ENCODE data around the gene TMSB15A. TPM values are rescaled to one million over a fixed set of nuclear protein-coding genes. Genes with fewer than 3 reads are reported as not detected.
"Not testable (repeated sequence)": the region's sequence is repeated elsewhere in the genome, so short reads cannot be mapped to it uniquely, and the experiment has no call there.

TMSB15A gene
- total RNA-seq, 2 experiments from 2014 or later, result 0.45 TPM; not detected in 1

GRCh38 chrX:102470215-102470614 is 46.3 kb downstream of the TMSB15A start:
- DNase-seq; H3K27ac Mint-ChIP-seq; H3K9me3 Mint-ChIP-seq; H3K4me3 Mint-ChIP-seq; H3K36me3 Mint-ChIP-seq (ENCODE audit: low read depth); H3K4me1 Mint-ChIP-seq; H3K27me3 Mint-ChIP-seq; POLR2A ChIA-PET; CTCF ChIA-PET: not testable (repeated sequence)

Other genes starting within 250 kb of the TMSB15A start
- not detected for gene NXF2B, start 76.7 kb downstream of the TMSB15A start, total RNA-seq
- gene TCP11X2, start 44.9 kb downstream of the TMSB15A start, total RNA-seq, result not detected
- 1 to 10 TPM; 5.3 TPM for gene ARMCX5, start 82.8 kb upstream of the TMSB15A start, total RNA-seq
- 1 to 10 TPM; 1.6 TPM for gene GPRASP1, start 134.7 kb upstream of the TMSB15A start, total RNA-seq
- gene GPRASP2, start 195.7 kb upstream of the TMSB15A start, total RNA-seq, result under 1 TPM; 0.23 TPM
- gene GPRASP3, start 204.0 kb upstream of the TMSB15A start, total RNA-seq, result 1 to 10 TPM; 1.6 to 2.0 TPM